Fibroblast of lung (primary cell): Measurements from ENCODE around the gene EPS15. TPM values are rescaled to one million over a fixed set of nuclear protein-coding genes. Genes with fewer than 3 reads are reported as not detected.
"Not testable (repeated sequence)": the region's sequence is repeated elsewhere in the genome, so short reads cannot be mapped to it uniquely, and the experiment has no call there.

Experiments used
- DNase-seq, 2 donors: peaks; one replicate each; pipeline versions ENCODE4 v3.0.0 to v3.0.0-alpha.2; 2010; ENCODE audit warnings: low read depth in 2 of 2
- H2AFZ ChIP-seq: 2 replicates; pipeline ENCODE4 v1.5.1; 2012; ENCODE audit warnings: low read length, control low read depth, inconsistent platforms
- H3K27ac ChIP-seq: 2 replicates; pipeline ENCODE4 v1.5.1; 2011; ENCODE audit warnings: low read length, control low read depth; ENCODE audit not compliant: insufficient read depth
- H3K27me3 ChIP-seq: 2 replicates; pipeline ENCODE4 v1.5.1; 2011; ENCODE audit warnings: mild to moderate bottlenecking, low read length; ENCODE audit not compliant: control insufficient read depth, insufficient read depth
- H3K36me3 ChIP-seq: 2 replicates; pipeline ENCODE4 v1.5.1; 2011; ENCODE audit warnings: low read length; ENCODE audit not compliant: control insufficient read depth, insufficient read depth
- H3K4me1 ChIP-seq: 2 replicates; pipeline ENCODE4 v1.5.1; 2011; ENCODE audit warnings: low read length; ENCODE audit not compliant: control insufficient read depth, insufficient read depth; ENCODE audit errors: extremely low read depth
- H3K4me2 ChIP-seq: 2 replicates; pipeline ENCODE4 v1.5.1; 2011; ENCODE audit warnings: low read length, control low read depth; ENCODE audit not compliant: insufficient read depth; ENCODE audit errors: extremely low read depth
- H3K4me3 ChIP-seq, 4 experiments: fragments of 200-600 bp in 1 of 4; sonication (generic) in 1 of 4; replicated peaks in 1 of 4; 2 replicates each; pipeline ENCODE4 v1.5.1; 2011 to 2016; ENCODE audit warnings: low read length in 4 of 4, low read depth in 3 of 4, mild to moderate bottlenecking in 3 of 4, control low read depth in 2 of 4, inconsistent platforms in 1 of 4, mixed read lengths in 1 of 4; ENCODE audit not compliant: insufficient read depth in 1 of 4; ENCODE audit errors: control extremely low read depth in 1 of 4
- H3K79me2 ChIP-seq: 2 replicates; pipeline ENCODE4 v1.5.1; 2012; ENCODE audit warnings: mild to moderate bottlenecking, low read length, inconsistent platforms; ENCODE audit not compliant: control insufficient read depth, insufficient read depth
- H3K9ac ChIP-seq: 2 replicates; pipeline ENCODE4 v1.5.1; 2011; ENCODE audit warnings: mild to moderate bottlenecking, low read length, control low read depth; ENCODE audit not compliant: insufficient read depth
- H3K9me3 ChIP-seq: 2 replicates; pipeline ENCODE4 v1.5.1; 2012; ENCODE audit warnings: low read depth, low read length; ENCODE audit not compliant: control insufficient read depth, insufficient read depth
- H4K20me1 ChIP-seq: 2 replicates; pipeline ENCODE4 v1.5.1; 2011; ENCODE audit warnings: low read length; ENCODE audit not compliant: control insufficient read depth, insufficient read depth; ENCODE audit errors: extremely low read depth
- CTCF ChIP-seq, 2 donors: IDR thresholded peaks in 1 of 2; conservative IDR thresholded peaks in 1 of 2; 1 replicate in 1 of 2; 2 replicates in 1 of 2; pipeline ENCODE4 v1.5.1; 2011 to 2012; ENCODE audit warnings: low read length in 2 of 2, control low read depth in 1 of 2, inconsistent platforms in 1 of 2, low read depth in 1 of 2, mild to moderate bottlenecking in 1 of 2
- EZH2 ChIP-seq: IDR thresholded peaks from 2 replicates; pipeline ENCODE4 v1.5.1; 2012; ENCODE audit warnings: low read length, control low read depth, mild to moderate bottlenecking; ENCODE audit errors: missing control alignments
- polyA plus RNA-seq, 2 donors: library from polyadenylated mRNA; depleted of rRNA in 1 of 2; stranded (reverse) in 1 of 2; unstranded in 1 of 2; fragments of >200 nt; gene quantifications; 2 replicates each; pipeline ENCODE4 v1.2.1, GENCODE V29; 2011 to 2012; ENCODE audit warnings: missing spikeins in 1 of 2
- total RNA-seq: library from RNA; depleted of rRNA; stranded (reverse); fragments of >200 nt; gene quantifications from 2 replicates; pipeline ENCODE4 v1.2.1, GENCODE V29; 2014

The EPS15 gene
- total and polyA plus RNA-seq, 2 donors (not counting 1 experiment from before 2014, with no cell fraction given): 67.7 to 75.5 TPM

GRCh38 chr1:51414811-51415210, 104.3 kb downstream of the EPS15 start:
- H3K4me2 ChIP-seq: no peak overlapping the region
- H3K9ac ChIP-seq: no peak overlapping the region
- no peaks in the 10 kb centered on the region for H3K79me2 ChIP-seq
- no peak for DNase-seq
- H3K9me3 ChIP-seq: no peaks in the 10 kb centered on the region
- H3K4me3 ChIP-seq: no peak overlapping the region
- peaks cover 2% of the 10 kb centered on the region for H3K4me1 ChIP-seq
- H2AFZ ChIP-seq: no peak overlapping the region
- no peak overlapping the region for H3K27ac ChIP-seq
- no peaks in the 10 kb centered on the region for H3K36me3 ChIP-seq
- no peak for TF ChIP-seq CTCF (conservative IDR thresholded peaks at IDR 0.05 in 1 of 2, IDR thresholded peaks at IDR 0.05 in 1 of 2; ENCODE audit: low read depth in 1 of 2, low read length in 2 of 2)
- TF ChIP-seq EZH2: no peak
- H4K20me1 ChIP-seq: no peaks in the 10 kb centered on the region
- no peaks in the 10 kb centered on the region for H3K27me3 ChIP-seq

GRCh38 chr1:51411820-51412219, 107.2 kb downstream of the EPS15 start:
- not testable (repeated sequence) for H3K9ac ChIP-seq, H3K4me1 ChIP-seq, H3K27ac ChIP-seq, H3K4me3 ChIP-seq, H3K27me3 ChIP-seq, H3K79me2 ChIP-seq, H3K36me3 ChIP-seq, H4K20me1 ChIP-seq, H2AFZ ChIP-seq, H3K9me3 ChIP-seq, H3K4me2 ChIP-seq, DNase-seq

GRCh38 chr1:51410568-51411460, 108.3 kb downstream of the EPS15 start:
- no peaks in the 10 kb centered on the region for H3K4me1 ChIP-seq
- H3K27ac ChIP-seq: no peak overlapping the region
- H3K79me2 ChIP-seq: no peaks in the 10 kb centered on the region
- H4K20me1 ChIP-seq: no peaks in the 10 kb centered on the region
- H2AFZ ChIP-seq: no peak overlapping the region
- H3K4me2 ChIP-seq: no peak overlapping the region
- TF ChIP-seq CTCF (conservative IDR thresholded peaks at IDR 0.05 in 1 of 2, IDR thresholded peaks at IDR 0.05 in 1 of 2; ENCODE audit: low read depth in 1 of 2, low read length in 2 of 2) (no peak), EZH2 (no peak)
- no peaks in the 10 kb centered on the region for H3K9me3 ChIP-seq
- DNase-seq: peak in 1 of 2 donors; percentile 70
- peaks cover 2% of the 10 kb centered on the region for H3K36me3 ChIP-seq
- H3K4me3 ChIP-seq: no peak overlapping the region
- H3K27me3 ChIP-seq: no peaks in the 10 kb centered on the region
- no peak overlapping the region for H3K9ac ChIP-seq

- not testable (repeated sequence) for H3K4me2 ChIP-seq, H3K27ac ChIP-seq, H3K27me3 ChIP-seq, DNase-seq, H2AFZ ChIP-seq, H3K79me2 ChIP-seq, H3K9ac ChIP-seq, H4K20me1 ChIP-seq, H3K9me3 ChIP-seq, H3K36me3 ChIP-seq, H3K4me1 ChIP-seq, H3K4me3 ChIP-seq
Observed at GRCh38 chr1:51409755-51410541, 109.1 kb downstream of the EPS15 start.
